ENCODE results near the gene TFAP2E.

- no peak for TF ChIP-seq CTCF (IDR thresholded peaks at IDR 0.05)
- no peak for TF ChIP-seq POLR2A (IDR thresholded peaks at IDR 0.05)
Measured at GRCh38 chr1:35565742-35566133, 7.4 kb upstream of the TFAP2E start.
